Measurements from ENCODE around the gene MAML1.

Gene MAML1

GRCh38 chr5:179824745-179825112, 92.1 kb downstream of the MAML1 start:
- DNase-seq (ENCODE audit: low read depth) = no peak

- DNase-seq (ENCODE audit: low read depth) = no peak
These were observed 93.1 kb downstream of the MAML1 start for GRCh38 chr5:179825655-179826182.

Data from HS-27A (cell line).